COLO668 (cell line): ENCODE measurements around the gene ABCB11.
"Not testable (repeated sequence)": the region's sequence is repeated elsewhere in the genome, so short reads cannot be mapped to it uniquely, and the experiment has no call there.

Source experiments
- DNase-seq: peaks from one replicate; lab custom pipeline; 2025; ENCODE audit not compliant: unreplicated experiment; lab: John Stamatoyannopoulos, UW

The ABCB11 gene

DNA sequence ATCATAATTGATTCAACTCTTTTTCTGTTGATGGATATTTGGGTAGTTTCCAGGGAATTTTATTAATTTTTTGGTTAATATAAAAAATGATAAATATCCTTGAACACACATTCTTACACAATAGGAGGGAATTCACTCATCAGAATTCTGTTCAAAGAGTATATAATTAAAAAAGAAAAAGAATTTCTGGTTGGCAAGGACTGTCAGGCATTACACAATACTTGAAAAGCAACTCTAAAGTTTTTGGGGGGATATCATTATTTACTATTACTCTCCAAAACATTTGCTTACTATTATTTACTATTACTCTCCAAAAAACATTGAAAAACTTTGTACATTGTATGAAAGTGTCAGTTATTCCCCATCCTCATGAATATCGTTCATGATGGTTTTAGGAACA, 92.1 kb downstream of the ABCB11 start:
- DNase-seq = no peak

DNA sequence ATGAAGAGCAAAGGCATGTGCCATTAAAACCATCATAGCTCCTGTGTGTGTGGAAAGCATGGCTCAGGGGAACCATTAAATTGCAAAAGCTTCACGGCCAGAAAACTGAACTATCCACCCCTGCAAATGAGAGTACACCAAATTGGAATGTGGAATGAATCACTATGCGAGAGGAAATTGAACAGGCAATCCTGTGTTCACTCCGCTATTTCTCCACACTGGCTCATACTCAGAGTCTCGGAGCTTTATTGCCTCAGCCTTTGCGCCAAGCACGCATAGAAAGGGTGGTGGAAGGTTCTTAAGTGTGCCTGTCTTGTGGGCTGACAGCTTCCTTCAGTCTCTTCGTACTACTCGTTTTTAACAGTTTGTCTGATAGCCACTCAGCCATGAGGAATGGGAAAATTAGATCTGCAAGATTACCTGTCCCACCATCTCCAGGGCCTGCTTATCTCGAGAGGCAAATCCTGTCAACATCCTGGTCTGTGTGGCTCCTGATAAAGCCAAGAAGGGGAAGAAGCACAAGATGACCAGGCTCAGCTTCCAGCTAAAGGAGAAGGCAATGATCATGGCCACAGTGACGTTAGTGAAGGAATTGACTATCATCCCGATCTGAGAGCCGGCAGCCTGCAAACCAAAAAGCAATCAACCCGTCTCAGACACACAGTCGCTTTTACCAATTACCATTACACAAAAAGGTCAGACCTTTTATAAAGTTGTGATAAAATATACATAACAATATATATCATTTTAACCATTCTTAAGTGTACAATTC, 95.1 kb downstream of the ABCB11 start:
- no peak for DNase-seq

GRCh38 chr2:168934826-168935225, 96.3 kb downstream of the ABCB11 start:
- DNase-seq = no peak

GRCh38 chr2:168932174-168932573, 99.0 kb downstream of the ABCB11 start:
- not testable (repeated sequence) for DNase-seq

- DNase-seq = no peak
These were observed 100.9 kb downstream of the ABCB11 start for GRCh38 chr2:168930242-168930641.

GRCh38 chr2:168929031-168929430, 102.1 kb downstream of the ABCB11 start:
- no peak for DNase-seq

DNA sequence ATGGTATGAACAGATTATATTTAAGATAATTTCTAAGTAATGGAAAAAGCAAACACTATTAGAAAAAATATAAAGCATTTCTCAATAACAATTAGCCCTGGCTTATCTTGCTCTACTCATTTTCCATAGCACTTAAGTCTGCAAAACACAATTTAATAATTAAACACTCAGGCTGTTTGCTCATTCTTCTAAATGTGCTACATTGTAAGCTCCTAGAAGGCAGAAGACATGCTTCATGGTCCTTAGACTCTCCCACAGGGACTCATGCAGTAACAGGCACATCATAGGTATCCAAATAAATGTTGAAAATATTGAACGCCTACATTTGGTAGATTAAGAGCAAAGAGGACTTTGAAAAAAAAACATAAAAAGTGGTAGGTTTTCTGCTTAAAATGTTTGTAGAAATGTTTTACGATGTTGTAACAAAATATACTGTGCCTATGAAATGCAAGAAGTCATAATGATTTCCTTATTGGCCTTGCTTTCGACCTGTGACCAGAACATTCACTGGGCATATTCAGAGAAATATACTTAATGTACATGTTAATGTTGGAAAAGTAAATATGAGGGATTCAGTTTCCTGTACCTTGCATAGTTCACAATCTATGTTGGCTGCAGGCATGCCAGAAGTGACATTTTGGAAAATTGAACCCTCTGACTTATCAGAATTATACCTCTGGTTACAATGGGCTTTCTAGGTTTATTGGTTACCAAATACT, 102.9 kb downstream of the ABCB11 start:
- DNase-seq = no peak

- no peak for DNase-seq
These were observed 104.3 kb downstream of the ABCB11 start for GRCh38 chr2:168926621-168927386.

DNA sequence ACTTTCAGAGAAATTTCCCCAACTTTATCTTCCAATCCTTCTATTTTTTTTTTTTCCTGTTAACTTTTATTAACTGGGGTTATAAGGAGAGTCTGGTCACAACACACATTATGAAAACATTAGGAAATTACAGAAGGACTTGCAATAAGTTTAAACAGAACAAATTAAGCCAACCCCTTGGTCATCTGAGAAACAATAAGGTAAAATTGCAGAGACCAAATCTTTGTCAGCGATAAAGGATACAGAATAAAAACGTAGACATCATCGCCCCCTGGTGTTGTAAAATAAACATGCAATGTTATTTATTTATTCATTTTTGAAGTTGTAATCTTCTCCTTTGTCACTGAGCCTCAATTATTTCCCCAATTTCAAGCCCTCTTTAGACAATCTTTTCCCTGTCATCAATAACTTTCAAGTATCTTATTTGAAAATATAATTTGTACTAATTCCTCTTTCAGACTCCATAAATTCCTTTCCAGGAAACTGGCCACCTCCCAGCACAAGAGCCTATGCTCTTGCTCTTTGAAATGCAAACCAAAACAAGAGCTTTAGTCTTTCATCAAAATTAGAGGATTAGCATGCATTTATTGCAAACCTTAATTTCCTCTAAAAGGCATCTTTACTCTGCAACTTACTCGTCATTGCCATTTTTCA, 110.5 kb downstream of the ABCB11 start:
- DNase-seq = no peak

GRCh38 chr2:168916331-168916675, 114.8 kb downstream of the ABCB11 start:
- no peak for DNase-seq

- no peak for DNase-seq
These were observed 115.4 kb downstream of the ABCB11 start for GRCh38 chr2:168915441-168916330.

GRCh38 chr2:168913495-168913894, 117.6 kb downstream of the ABCB11 start:
- DNase-seq = no peak

- no peak for DNase-seq
These were observed 118.2 kb downstream of the ABCB11 start for GRCh38 chr2:168912901-168913369.

GRCh38 chr2:168912466-168912865, 118.7 kb downstream of the ABCB11 start:
- DNase-seq = no peak

DNA sequence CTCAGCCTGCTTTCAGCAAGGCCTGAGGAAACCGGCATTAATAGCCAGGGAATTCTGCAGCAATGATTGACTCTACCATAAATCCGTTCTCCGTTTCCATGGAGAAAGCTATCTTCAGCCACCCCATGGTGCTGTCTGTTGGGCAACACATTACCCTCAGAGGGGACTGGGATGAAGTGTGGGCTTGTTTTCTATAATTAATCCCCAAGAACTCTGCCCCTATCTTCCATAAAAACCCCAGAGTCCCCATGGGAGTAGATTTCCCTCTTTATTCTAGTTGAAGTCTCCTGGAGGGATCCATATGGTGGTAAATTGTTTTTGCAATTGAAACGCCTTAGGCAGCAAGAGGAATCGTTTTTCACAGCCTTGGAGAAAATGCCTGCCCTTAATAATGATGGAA, 120.8 kb downstream of the ABCB11 start:
- no peak for DNase-seq

DNA sequence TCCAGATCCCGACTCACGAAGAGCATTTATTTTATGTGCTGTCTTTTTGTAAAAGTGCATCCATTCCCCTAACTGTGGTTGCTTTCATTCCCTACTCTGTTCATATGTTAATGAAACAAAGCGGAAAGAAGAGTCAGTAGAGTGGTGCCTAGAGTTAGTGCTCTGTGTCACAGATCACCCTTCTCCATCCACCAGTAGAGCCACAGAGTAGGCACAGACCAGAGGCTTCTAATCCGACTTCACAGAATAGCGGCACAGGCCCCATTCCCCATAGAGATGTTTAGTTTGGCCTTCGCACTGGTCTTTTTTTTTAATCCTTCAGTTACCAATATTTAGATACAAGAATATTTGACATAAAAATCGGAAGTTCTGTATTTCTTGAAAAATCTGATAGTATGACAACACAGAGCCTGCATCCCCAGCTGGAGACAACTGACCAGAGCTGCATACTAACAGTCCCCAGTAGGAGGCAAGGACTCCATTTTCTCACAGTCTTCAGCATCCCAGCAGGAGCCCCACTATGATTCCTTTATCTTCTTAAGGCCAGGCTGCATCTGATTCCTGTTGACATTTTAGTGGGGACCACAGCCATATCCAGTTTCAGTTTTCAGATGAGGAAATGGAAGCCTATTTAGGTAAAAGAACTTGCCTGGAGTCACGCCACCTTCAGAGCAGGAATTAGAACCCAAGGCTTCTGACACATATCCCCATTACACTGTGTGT, 123.0 kb downstream of the ABCB11 start:
- no peak for DNase-seq

- DNase-seq = no peak
These were observed 126.8 kb downstream of the ABCB11 start for GRCh38 chr2:168904358-168904757.

- no peak for DNase-seq
These were observed 127.2 kb downstream of the ABCB11 start for GRCh38 chr2:168903888-168904287.

DNA sequence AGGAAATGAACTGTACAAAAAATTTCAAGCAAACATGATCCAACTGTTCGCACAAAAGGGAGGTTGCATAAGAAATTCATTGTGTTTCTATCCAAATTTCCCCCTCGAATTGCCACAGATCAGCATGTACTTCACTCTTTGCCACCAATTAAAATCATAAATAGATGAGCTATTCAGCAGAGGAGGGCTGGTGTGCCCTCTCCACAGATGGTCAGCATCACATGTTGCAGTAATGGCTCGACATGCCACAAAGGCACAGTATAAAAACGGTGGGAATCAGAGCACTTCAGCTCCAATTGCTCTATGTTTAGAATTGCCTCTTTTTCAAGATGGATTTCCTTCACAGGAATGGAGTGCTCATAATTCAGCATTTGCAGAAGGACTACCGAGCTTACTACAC, 130.1 kb downstream of the ABCB11 start, which contains the start of gene G6PC2:
Gene G6PC2 (plus strand): TSS at position 289 of the 400 bp plus-strand sequence. CDS start 41 bp downstream, at position 330.
- DNase-seq = no peak
